ENCODE data around the gene FANCD2.

FANCD2 gene

GRCh38 chr3:10121064-10121463 is 94.8 kb downstream of the FANCD2 start:
- Histone ChIP-seq H3K4me3 (ENCODE audit: low read depth, low read length) (no peak overlapping the region), H3K36me3 (ENCODE audit: control insufficient read depth in 2 of 2, insufficient read depth in 1 of 2, low read length in 2 of 2) (peaks cover 26 to 45% of the 10 kb centered on the region in 2 experiments), H3K27ac (ENCODE audit: extremely low read depth, low read depth, low read length) (no peak overlapping the region), H3K9me3 (ENCODE audit: control insufficient read depth, insufficient read depth, low read depth, low read length) (no peaks in the 10 kb centered on the region), H3K4me1 (ENCODE audit: control insufficient read depth, insufficient read depth, low read length) (peaks cover 6% of the 10 kb centered on the region; the same call in 1 of the 2 replicates)
- TF ChIP-seq ZNF19 (tag by site-specific recombination; IDR thresholded peaks at IDR 0.05; ENCODE audit: low read depth) (no peak), ZNF148 (tag by site-specific recombination; IDR thresholded peaks at IDR 0.05; ENCODE audit: borderline replicate concordance) (no peak), ZBTB21 (tag by site-specific recombination; IDR thresholded peaks at IDR 0.05) (no peak), ZNF701 (tag by site-specific recombination; IDR thresholded peaks at IDR 0.05) (no peak), ZNF677 (tag by site-specific recombination; IDR thresholded peaks at IDR 0.05) (no peak), ZNF433 (tag by site-specific recombination; IDR thresholded peaks at IDR 0.05; ENCODE audit: low read depth) (no peak), ZNF571 (tag by site-specific recombination; IDR thresholded peaks at IDR 0.05) (no peak), ZXDB (tag by site-specific recombination; IDR thresholded peaks at IDR 0.05) (no peak), ZNF670 (tag by site-specific recombination; IDR thresholded peaks at IDR 0.05; ENCODE audit: low read depth) (no peak), TRIM28 (IDR thresholded peaks at IDR 0.05; ENCODE audit: borderline replicate concordance, low read length) (no peak), ZNF521 (tag by site-specific recombination; IDR thresholded peaks at IDR 0.05) (no peak), ZFP3 (tag by site-specific recombination; IDR thresholded peaks at IDR 0.05; ENCODE audit: low read depth) (no peak), HOXC10 (CRISPR knock-in tag; IDR thresholded peaks at IDR 0.05) (no peak), SALL2 (tag by site-specific recombination; IDR thresholded peaks at IDR 0.05; ENCODE audit: borderline replicate concordance) (no peak), SCRT1 (tag by site-specific recombination; IDR thresholded peaks at IDR 0.05; ENCODE audit: borderline replicate concordance) (no peak), ZNF837 (tag by site-specific recombination; IDR thresholded peaks at IDR 0.05) (no peak), ZBTB49 (tag by site-specific recombination; IDR thresholded peaks at IDR 0.05; ENCODE audit: low read depth) (no peak), ZSCAN5A (tag by site-specific recombination; IDR thresholded peaks at IDR 0.05) (no peak)
- TF ChIP-seq, protein P1, sequence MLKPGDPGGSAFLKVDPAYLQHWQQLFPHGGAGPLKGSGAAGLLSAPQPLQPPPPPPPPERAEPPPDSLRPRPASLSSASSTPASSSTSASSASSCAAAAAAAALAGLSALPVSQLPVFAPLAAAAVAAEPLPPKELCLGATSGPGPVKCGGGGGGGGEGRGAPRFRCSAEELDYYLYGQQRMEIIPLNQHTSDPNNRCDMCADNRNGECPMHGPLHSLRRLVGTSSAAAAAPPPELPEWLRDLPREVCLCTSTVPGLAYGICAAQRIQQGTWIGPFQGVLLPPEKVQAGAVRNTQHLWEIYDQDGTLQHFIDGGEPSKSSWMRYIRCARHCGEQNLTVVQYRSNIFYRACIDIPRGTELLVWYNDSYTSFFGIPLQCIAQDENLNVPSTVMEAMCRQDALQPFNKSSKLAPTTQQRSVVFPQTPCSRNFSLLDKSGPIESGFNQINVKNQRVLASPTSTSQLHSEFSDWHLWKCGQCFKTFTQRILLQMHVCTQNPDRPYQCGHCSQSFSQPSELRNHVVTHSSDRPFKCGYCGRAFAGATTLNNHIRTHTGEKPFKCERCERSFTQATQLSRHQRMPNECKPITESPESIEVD (tag by site-specific recombination; IDR thresholded peaks at IDR 0.05): no peak
- TF ChIP-seq, protein P2, sequence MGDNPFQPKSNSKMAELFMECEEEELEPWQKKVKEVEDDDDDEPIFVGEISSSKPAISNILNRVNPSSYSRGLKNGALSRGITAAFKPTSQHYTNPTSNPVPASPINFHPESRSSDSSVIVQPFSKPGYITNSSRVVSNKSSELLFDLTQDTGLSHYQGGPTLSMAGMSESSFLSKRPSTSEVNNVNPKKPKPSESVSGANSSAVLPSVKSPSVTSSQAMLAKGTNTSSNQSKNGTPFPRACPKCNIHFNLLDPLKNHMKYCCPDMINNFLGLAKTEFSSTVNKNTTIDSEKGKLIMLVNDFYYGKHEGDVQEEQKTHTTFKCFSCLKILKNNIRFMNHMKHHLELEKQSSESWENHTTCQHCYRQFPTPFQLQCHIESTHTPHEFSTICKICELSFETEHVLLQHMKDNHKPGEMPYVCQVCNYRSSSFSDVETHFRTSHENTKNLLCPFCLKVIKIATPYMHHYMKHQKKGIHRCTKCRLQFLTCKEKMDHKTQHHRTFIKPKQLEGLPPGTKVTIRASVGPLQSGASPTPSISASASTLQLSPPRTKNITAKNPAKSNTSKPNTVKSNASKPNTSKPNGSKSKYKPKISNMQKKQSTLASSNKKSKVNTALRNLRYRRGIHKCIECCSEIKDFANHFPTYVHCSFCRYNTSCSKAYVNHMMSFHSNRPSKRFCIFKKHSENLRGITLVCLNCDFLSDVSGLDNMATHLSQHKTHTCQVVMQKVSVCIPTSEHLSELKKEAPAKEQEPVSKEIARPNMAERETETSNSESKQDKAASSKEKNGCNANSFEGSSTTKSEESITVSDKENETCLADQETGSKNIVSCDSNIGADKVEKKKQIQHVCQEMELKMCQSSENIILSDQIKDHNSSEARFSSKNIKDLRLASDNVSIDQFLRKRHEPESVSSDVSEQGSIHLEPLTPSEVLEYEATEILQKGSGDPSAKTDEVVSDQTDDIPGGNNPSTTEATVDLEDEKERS (tag by site-specific recombination; IDR thresholded peaks at IDR 0.05): no peak
- ChIA-PET POLR2A (interaction anchor here (1.2 kb wide), 1 partner anchor 397 kb away, joined by 4 read pairs; no protein-coding TSS in a partner anchor), CTCF (no interaction called here)
